Measurements from ENCODE around the gene FRYL.

DNA sequence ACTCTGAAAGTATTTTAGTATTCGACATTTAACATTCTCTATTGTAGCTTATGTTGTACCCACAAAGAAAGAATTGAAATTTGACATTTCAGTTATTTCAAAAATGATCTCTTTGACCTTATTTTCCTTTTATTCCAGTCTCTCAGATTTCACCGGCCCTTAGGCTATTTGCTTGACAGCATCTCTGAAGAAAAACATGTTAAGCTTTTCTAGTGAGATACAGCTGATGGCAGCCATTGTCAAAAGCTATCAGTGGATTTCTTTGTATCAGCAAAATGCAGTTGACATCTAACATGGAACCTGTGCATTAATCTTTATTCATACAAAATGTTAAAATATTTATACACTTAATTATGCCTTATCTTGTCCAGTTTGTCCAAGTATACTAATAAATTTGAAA lies 273.4 kb downstream of the FRYL start:
- TF ChIP-seq EZH2 (IDR thresholded peaks at IDR 0.05; ENCODE audit: low read length, missing control alignments) = no peak
- TF ChIP-seq, protein P1, sequence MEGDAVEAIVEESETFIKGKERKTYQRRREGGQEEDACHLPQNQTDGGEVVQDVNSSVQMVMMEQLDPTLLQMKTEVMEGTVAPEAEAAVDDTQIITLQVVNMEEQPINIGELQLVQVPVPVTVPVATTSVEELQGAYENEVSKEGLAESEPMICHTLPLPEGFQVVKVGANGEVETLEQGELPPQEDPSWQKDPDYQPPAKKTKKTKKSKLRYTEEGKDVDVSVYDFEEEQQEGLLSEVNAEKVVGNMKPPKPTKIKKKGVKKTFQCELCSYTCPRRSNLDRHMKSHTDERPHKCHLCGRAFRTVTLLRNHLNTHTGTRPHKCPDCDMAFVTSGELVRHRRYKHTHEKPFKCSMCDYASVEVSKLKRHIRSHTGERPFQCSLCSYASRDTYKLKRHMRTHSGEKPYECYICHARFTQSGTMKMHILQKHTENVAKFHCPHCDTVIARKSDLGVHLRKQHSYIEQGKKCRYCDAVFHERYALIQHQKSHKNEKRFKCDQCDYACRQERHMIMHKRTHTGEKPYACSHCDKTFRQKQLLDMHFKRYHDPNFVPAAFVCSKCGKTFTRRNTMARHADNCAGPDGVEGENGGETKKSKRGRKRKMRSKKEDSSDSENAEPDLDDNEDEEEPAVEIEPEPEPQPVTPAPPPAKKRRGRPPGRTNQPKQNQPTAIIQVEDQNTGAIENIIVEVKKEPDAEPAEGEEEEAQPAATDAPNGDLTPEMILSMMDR (conservative IDR thresholded peaks at IDR 0.05 in 1 of 2, IDR thresholded peaks at IDR 0.05 in 1 of 2; ENCODE audit: low read depth in 1 of 2, low read length in 2 of 2) = no peak

All from fibroblast of lung (primary cell).